ENCODE measurements around the gene FAU.

The FAU gene

GRCh38 chr11:65135633-65136145 lies 13.8 kb upstream of the FAU start:
- no peak for DNase-seq (ENCODE audit: extremely low read depth, low read depth)
- TF ChIP-seq, protein P1, sequence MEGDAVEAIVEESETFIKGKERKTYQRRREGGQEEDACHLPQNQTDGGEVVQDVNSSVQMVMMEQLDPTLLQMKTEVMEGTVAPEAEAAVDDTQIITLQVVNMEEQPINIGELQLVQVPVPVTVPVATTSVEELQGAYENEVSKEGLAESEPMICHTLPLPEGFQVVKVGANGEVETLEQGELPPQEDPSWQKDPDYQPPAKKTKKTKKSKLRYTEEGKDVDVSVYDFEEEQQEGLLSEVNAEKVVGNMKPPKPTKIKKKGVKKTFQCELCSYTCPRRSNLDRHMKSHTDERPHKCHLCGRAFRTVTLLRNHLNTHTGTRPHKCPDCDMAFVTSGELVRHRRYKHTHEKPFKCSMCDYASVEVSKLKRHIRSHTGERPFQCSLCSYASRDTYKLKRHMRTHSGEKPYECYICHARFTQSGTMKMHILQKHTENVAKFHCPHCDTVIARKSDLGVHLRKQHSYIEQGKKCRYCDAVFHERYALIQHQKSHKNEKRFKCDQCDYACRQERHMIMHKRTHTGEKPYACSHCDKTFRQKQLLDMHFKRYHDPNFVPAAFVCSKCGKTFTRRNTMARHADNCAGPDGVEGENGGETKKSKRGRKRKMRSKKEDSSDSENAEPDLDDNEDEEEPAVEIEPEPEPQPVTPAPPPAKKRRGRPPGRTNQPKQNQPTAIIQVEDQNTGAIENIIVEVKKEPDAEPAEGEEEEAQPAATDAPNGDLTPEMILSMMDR (IDR thresholded peaks at IDR 0.05; ENCODE audit: low read depth, low read length): no peak

- peak; percentile 85 for DNase-seq (ENCODE audit: extremely low read depth, low read depth)
- TF ChIP-seq, protein P1 (IDR thresholded peaks at IDR 0.05; ENCODE audit: low read depth, low read length): no peak
These were observed 13.2 kb upstream of the FAU start for GRCh38 chr11:65134952-65135632.

GRCh38 chr11:65134240-65134951 lies 12.5 kb upstream of the FAU start, which contains the start of gene SYVN1:
Gene SYVN1, minus strand, starts transcription at chr11:65134519. Its CDS starts 918 bp downstream, at chr11:65133601.
- TF ChIP-seq, protein P1 (IDR thresholded peaks at IDR 0.05; ENCODE audit: low read depth, low read length): no peak
- peak; percentile 65 for DNase-seq (ENCODE audit: extremely low read depth, low read depth)

DNA sequence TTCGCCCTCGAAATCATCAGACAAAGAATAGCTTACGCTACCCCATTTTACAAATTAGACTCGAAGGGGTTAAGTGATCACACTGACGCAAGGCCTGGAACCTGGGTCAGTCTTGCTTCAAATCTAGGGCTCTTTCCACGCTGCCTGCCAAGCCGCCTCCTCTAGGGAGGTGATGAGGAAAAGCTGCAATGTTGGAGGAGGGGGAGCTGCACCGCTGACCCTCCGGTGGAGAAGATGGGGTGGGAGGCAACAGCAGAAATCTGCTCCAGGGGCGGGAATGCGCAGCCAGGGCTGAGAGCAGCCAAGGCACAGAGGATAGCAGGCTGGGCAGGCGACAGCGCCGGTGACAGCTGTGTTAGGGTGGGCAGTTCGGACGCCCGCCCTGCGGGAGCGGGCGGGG lies 11.8 kb upstream of the FAU start:
- TF ChIP-seq, protein P1 (IDR thresholded peaks at IDR 0.05; ENCODE audit: low read depth, low read length): no peak
- DNase-seq (ENCODE audit: extremely low read depth, low read depth): no peak

DNA sequence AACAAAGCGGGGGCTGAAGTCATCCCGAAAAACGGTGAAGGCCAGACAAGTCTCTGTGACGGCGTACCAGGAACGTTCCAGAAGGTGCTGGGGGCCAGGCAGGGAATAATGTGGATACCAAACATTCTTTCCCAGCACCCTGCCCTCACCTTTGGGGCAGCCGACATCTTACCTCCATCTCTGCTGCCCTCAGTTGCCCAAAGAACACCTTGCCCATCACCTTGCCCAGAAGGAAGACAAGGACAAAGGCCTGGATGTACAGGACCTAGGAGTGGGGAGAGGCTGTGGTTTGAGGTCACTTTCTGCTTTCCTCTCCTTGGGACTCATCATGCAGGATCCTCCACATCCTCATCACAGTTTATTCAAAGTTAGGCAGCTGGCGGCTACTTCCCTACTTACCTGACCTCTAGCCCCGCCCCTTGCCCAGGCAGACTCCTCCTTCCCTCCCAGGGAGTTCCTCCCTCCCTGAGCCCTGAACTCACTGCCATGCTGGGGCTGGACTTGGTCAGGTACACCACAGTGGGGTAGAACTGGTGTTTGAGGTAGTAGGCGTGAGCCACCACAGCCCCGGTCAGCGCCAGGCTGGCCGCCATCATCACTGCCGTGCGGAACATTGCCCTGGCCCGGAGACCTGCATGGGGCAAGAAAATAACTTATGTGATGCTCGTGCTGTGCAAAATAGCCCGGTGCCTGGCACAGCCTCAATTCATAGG lies 11.2 kb upstream of the FAU start:
- DNase-seq (ENCODE audit: extremely low read depth, low read depth): no peak
- TF ChIP-seq, protein P1 (IDR thresholded peaks at IDR 0.05; ENCODE audit: low read depth, low read length): no peak

GRCh38 chr11:65132238-65132987 lies 10.5 kb upstream of the FAU start:
- DNase-seq (ENCODE audit: extremely low read depth, low read depth): no peak
- TF ChIP-seq, protein P1 (IDR thresholded peaks at IDR 0.05; ENCODE audit: low read depth, low read length): no peak

Data from AG09319 (cell line).